K562 (cell line): ENCODE measurements around the gene ZNF581. TPM values are rescaled to one million over a fixed set of nuclear protein-coding genes. Genes with fewer than 3 reads are reported as not detected.
A peak's percentile ranks its signal among the peaks of the same experiment; 100 is the strongest.

Source experiments
- AFF1 ChIP-seq, 2 experiments: fragments of 450-650 bp; IDR thresholded peaks; 2 replicates each; pipeline ENCODE4 v1.6.1; 2018; ENCODE audit warnings: mild to moderate bottlenecking in 2 of 2, low read depth in 1 of 2; ENCODE audit not compliant: partially characterized antibody in 2 of 2
- CXXC5 ChIP-seq: fragments of 250-450 bp; sonication (Bioruptor Pico); IDR thresholded peaks from 2 replicates; pipeline ENCODE4 v1.8.0; 2022; ENCODE audit warnings: inconsistent platforms, mild to moderate bottlenecking, moderate library complexity
- DIDO1 ChIP-seq: fragments of 450-650 bp; IDR thresholded peaks from 2 replicates; pipeline ENCODE4 v1.6.1; 2016; ENCODE audit warnings: low read depth, missing biosample characterization, missing genetic modification characterization
- GTF2F1 ChIP-seq: IDR thresholded peaks from 2 replicates; pipeline ENCODE4 v1.6.1; 2011; ENCODE audit warnings: low read depth, low read length, improper control_type of control experiment
- JUN ChIP-seq, 2 experiments: sonication (generic) in 1 of 2; formaldehyde crosslinking in 1 of 2; IDR thresholded peaks; 2 replicates each; pipeline versions ENCODE4 v1.6.1 to v1.8.0; 2012 to 2022; ENCODE audit warnings: borderline replicate concordance in 2 of 2, mild to moderate bottlenecking in 2 of 2, improper control_type of control experiment in 1 of 2, low read depth in 1 of 2, low read length in 1 of 2, missing genetic modification reagents in 1 of 2
- KLF13 ChIP-seq: fragments of 450-650 bp; IDR thresholded peaks from 2 replicates; pipeline ENCODE4 v1.6.1; 2016; ENCODE audit warnings: missing genetic modification characterization, low read depth, mild to moderate bottlenecking, missing compliant biosample characterization, moderate library complexity, borderline replicate concordance
- LARP7 ChIP-seq: fragments of 450-650 bp; IDR thresholded peaks from 2 replicates; pipeline ENCODE4 v1.6.1; 2016
- MXD1 ChIP-seq: fragments of 250-450 bp; sonication (Bioruptor Pico); IDR thresholded peaks from 2 replicates; pipeline ENCODE4 v1.8.0; 2021; ENCODE audit warnings: borderline replicate concordance, mild to moderate bottlenecking, moderate library complexity; ENCODE audit not compliant: poor library complexity, severe bottlenecking
- NFATC3 ChIP-seq: fragments of 450-650 bp; IDR thresholded peaks from 2 replicates; pipeline ENCODE4 v1.6.1; 2017; ENCODE audit warnings: mild to moderate bottlenecking
- NUFIP1 ChIP-seq: fragments of 450-650 bp; IDR thresholded peaks from 2 replicates; pipeline ENCODE4 v1.6.1; 2018; ENCODE audit not compliant: partially characterized antibody
- PCBP2 ChIP-seq: fragments of 200-400 bp; formaldehyde crosslinking; IDR thresholded peaks from 2 replicates; pipeline ENCODE4 v1.6.1; 2018; ENCODE audit warnings: low read length, low read depth, mild to moderate bottlenecking, moderate library complexity; ENCODE audit not compliant: poor library complexity, severe bottlenecking
- PHB2 ChIP-seq: fragments of 450-650 bp; IDR thresholded peaks from 2 replicates; pipeline ENCODE4 v1.6.1; 2017; ENCODE audit warnings: low read depth
- PURB ChIP-seq: sonication (generic); formaldehyde crosslinking; IDR thresholded peaks from 2 replicates; pipeline ENCODE4 v1.9.0; 2021; ENCODE audit warnings: low read depth, mild to moderate bottlenecking, missing genetic modification reagents
- TRIM25 ChIP-seq: fragments of 450-650 bp; IDR thresholded peaks from 2 replicates; pipeline ENCODE4 v1.7.0; 2016; ENCODE audit warnings: borderline replicate concordance
- XRCC4 ChIP-seq: IDR thresholded peaks from one replicate; pipeline ENCODE4 v1.6.1; 2011; ENCODE audit not compliant: insufficient read depth, insufficient read length; ENCODE audit errors: extremely low read depth
- ZNF395 ChIP-seq: fragments of 200-800 bp; sonication (Bioruptor generic); IDR thresholded peaks from 2 replicates; pipeline ENCODE4 v1.6.1; 2017; ENCODE audit warnings: missing genetic modification characterization, missing compliant biosample characterization
- ZNF507 ChIP-seq: conservative IDR thresholded peaks from 2 replicates; pipeline ENCODE4 v1.6.1; 2017; ENCODE audit warnings: missing genetic modification characterization, missing compliant biosample characterization
- ZNF699 ChIP-seq: fragments of 250-450 bp; sonication (Bioruptor Pico); IDR thresholded peaks from 2 replicates; pipeline ENCODE4 v1.8.0; 2021; ENCODE audit warnings: mild to moderate bottlenecking, moderate library complexity; ENCODE audit not compliant: insufficient replicate concordance
- ZZZ3 ChIP-seq: fragments of 450-650 bp; IDR thresholded peaks from 2 replicates; pipeline ENCODE4 v1.6.1; 2016; ENCODE audit warnings: antibody characterized with exemption, mild to moderate bottlenecking, moderate library complexity
- polyA plus RNA-seq, 8 experiments: library from polyadenylated mRNA; depleted of rRNA in 4 of 8; stranded (reverse) in 5 of 8; unstranded in 3 of 8; fragments of >200 nt; fragmentation: Nextera tagmentation in 2 of 8; fragmentation: Illumina TruSeq in 1 of 8; extraction: Ambion mirVana in 2 of 8; extraction: Trizol in 1 of 8; gene quantifications; 2 replicates each; pipeline versions ENCODE4 v1.2.1 to v1.2.3, GENCODE V29; 2011 to 2014; ENCODE audit warnings: inconsistent platforms in 1 of 8, missing spikeins in 1 of 8
- total RNA-seq, 7 experiments: library from RNA; depleted of rRNA in 6 of 7; stranded (reverse); fragments of >200 nt in 6 of 7; fragmentation: Illumina TruSeq in 2 of 7; extraction: Trizol in 2 of 7; gene quantifications; 2 replicates each; pipeline versions ENCODE4 v1.2.1 to v1.2.3, GENCODE V29; 2011 to 2021; ENCODE audit warnings: low replicate concordance in 1 of 7

ZNF581 gene
- total and polyA plus RNA-seq, 9 of the 15 experiments (the other 6 are each of a cell fraction or from before 2014, with no cell fraction given) = 2.4 to 39.4 (median 15.4) TPM

- no peak for TF ChIP-seq AFF1 (IDR thresholded peaks at IDR 0.05; ENCODE audit: low read depth in 1 of 2, partially characterized antibody in 2 of 2)
- no peak for TF ChIP-seq TRIM25
- TF ChIP-seq NFATC3 = no peak
- TF ChIP-seq PHB2 = no peak
- TF ChIP-seq PCBP2 = no peak
- no peak for TF ChIP-seq ZNF395
- peak; percentile 5; the same call in 1 of the 2 replicates for TF ChIP-seq JUN (IDR thresholded peaks at IDR 0.05; ENCODE audit: borderline replicate concordance, low read depth, low read length)
- TF ChIP-seq JUN (CRISPR knock-in tag; IDR thresholded peaks at IDR 0.05; ENCODE audit: borderline replicate concordance) = no peak
- no peak for TF ChIP-seq XRCC4
- TF ChIP-seq MXD1 = peak; percentile 90
- peak; percentile 90 for TF ChIP-seq KLF13
- no peak for TF ChIP-seq ZNF699 (CRISPR knock-in tag)
- no peak for TF ChIP-seq NUFIP1
- no peak for TF ChIP-seq GTF2F1
- no peak for TF ChIP-seq DIDO1
- no peak for TF ChIP-seq LARP7
- TF ChIP-seq ZNF507 (tag) = no peak
- no peak for TF ChIP-seq ZZZ3
- peak; percentile 94 for TF ChIP-seq CXXC5
- TF ChIP-seq PURB (CRISPR knock-in tag) = no peak
Measured at GRCh38 chr19:55654868-55655647, 11.6 kb downstream of the ZNF581 start, which contains the start of gene U2AF2 (continued).
